PC-3 (cell line): Measurements from ENCODE around the gene ITGA1. TPM values are rescaled to one million over a fixed set of nuclear protein-coding genes. Genes with fewer than 3 reads are reported as not detected.

ENCODE experiments used
- ATAC-seq: fragments of 200-7000 bp; cut with Tn5 transposase; 2 replicates; pipeline ENCODE4 v1.9.1; 2020; ENCODE audit warnings: mild to moderate bottlenecking, moderate library complexity
- BruUV-seq: library from RNA; stranded (reverse); fragments of 400-500 nt; replicated peaks from 2 replicates; lab custom pipeline; 2021; lab: Mats Ljungman, UMichigan
- CTCF ChIA-PET: fragments of 300-600 bp; sonication (Branson Sonifier 250); formaldehyde crosslinking; loops from one replicate; lab custom pipeline; 2022; ENCODE audit warnings: antibody characterized with exemption; lab: Charles Lee
- POLR2A ChIA-PET: fragments of 300-600 bp; sonication (Branson Sonifier 250); formaldehyde crosslinking; loops from one replicate; lab custom pipeline; 2022; ENCODE audit warnings: antibody characterized with exemption; ENCODE audit not compliant: unreplicated experiment; lab: Charles Lee
- DNase-seq: peaks from one replicate; pipeline ENCODE4 v3.0.0-alpha.2; 2015
- H2AFZ ChIP-seq: fragments of 300-600 bp; sonication (generic); 2 replicates; pipeline ENCODE4 v1.6.0; 2016; ENCODE audit warnings: antibody characterized with exemption, low read length
- H3F3A ChIP-seq: fragments of 300-600 bp; sonication (generic); one replicate; pipeline ENCODE4 v1.6.0; 2017; ENCODE audit warnings: antibody characterized with exemption, low read length, control low read depth, mild to moderate bottlenecking; ENCODE audit not compliant: unreplicated experiment
- H3K27ac ChIP-seq: fragments of 300-600 bp; sonication (generic); 2 replicates; pipeline ENCODE4 v1.5.1; 2016; ENCODE audit warnings: mild to moderate bottlenecking, low read length
- H3K27me3 ChIP-seq: fragments of 300-600 bp; sonication (generic); 2 replicates; pipeline ENCODE4 v1.6.1; 2016; ENCODE audit warnings: low read length, mixed read lengths
- H3K36me3 ChIP-seq: fragments of 300-600 bp; sonication (generic); 2 replicates; pipeline ENCODE4 v1.6.1; 2016; ENCODE audit warnings: low read depth, mixed run types, low read length, mixed read lengths
- H3K4me1 ChIP-seq: fragments of 300-600 bp; sonication (generic); 2 replicates; pipeline ENCODE4 v1.5.1; 2016; ENCODE audit warnings: low read length; ENCODE audit not compliant: insufficient read depth
- H3K4me2 ChIP-seq: fragments of 300-600 bp; sonication (generic); 2 replicates; pipeline ENCODE4 v1.6.0; 2016; ENCODE audit warnings: low read length
- H3K4me3 ChIP-seq: fragments of 300-600 bp; sonication (generic); 2 replicates; pipeline ENCODE4 v1.5.1; 2016; ENCODE audit warnings: mild to moderate bottlenecking, low read length, mixed read lengths
- H3K79me2 ChIP-seq: fragments of 300-600 bp; sonication (generic); 2 replicates; pipeline ENCODE4 v1.6.1; 2017; ENCODE audit warnings: low read length, mixed read lengths
- H3K9ac ChIP-seq: fragments of 300-600 bp; sonication (generic); 2 replicates; pipeline ENCODE4 v1.6.0; 2016; ENCODE audit warnings: mild to moderate bottlenecking, low read length
- H3K9me2 ChIP-seq: fragments of 300-600 bp; sonication (generic); replicated peaks from 2 replicates; pipeline ENCODE4 v1.6.1; 2016; ENCODE audit warnings: mixed run types, low read length, mixed read lengths
- H3K9me3 ChIP-seq: fragments of 300-600 bp; sonication (generic); 2 replicates; pipeline ENCODE4 v1.6.1; 2016; ENCODE audit warnings: low read length, mixed read lengths
- H4K20me1 ChIP-seq: fragments of 300-600 bp; sonication (generic); 2 replicates; pipeline ENCODE4 v1.6.1; 2016; ENCODE audit warnings: low read length, mixed read lengths
- CTCF ChIP-seq: fragments of 300-600 bp; sonication (generic); conservative IDR thresholded peaks from 2 replicates; pipeline ENCODE4 v1.5.1; 2017; ENCODE audit warnings: antibody characterized with exemption, low read depth, mild to moderate bottlenecking, low read length
- EZH2 ChIP-seq: fragments of 300-600 bp; sonication (generic); IDR thresholded peaks from one replicate; pipeline ENCODE4 v1.6.1; 2017; ENCODE audit warnings: antibody characterized with exemption, mild to moderate bottlenecking, low read length; ENCODE audit not compliant: unreplicated experiment
- EZH2phosphoT487 ChIP-seq: fragments of 300-600 bp; sonication (generic); IDR thresholded peaks from 2 replicates; pipeline ENCODE4 v1.6.1; 2018; ENCODE audit warnings: mild to moderate bottlenecking, antibody characterized with exemption, low read length, borderline replicate concordance
- intact Hi-C: fragments of 100-400 bp; cut with micrococcal nuclease; formaldehyde crosslinking; loops from 2 replicates; pipeline ENCODE4 v1.9.0; 2023
- total RNA-seq: library from RNA; depleted of rRNA; stranded (reverse); fragments of >200 nt; gene quantifications from 2 replicates; pipeline ENCODE4 v1.2.3, GENCODE V29; 2014

ITGA1 gene
- total RNA-seq, 1 experiment from 2014 or later = 4.7 TPM

GRCh38 chr5:52977264-52977897, 189.7 kb downstream of the ITGA1 start:
- no peak overlapping the region for H3K4me3 ChIP-seq

GRCh38 chr5:52981507-52981906, 193.8 kb downstream of the ITGA1 start:
- Histone ChIP-seq H3K4me3 (no peak overlapping the region), H3F3A (no peaks in the 10 kb centered on the region), H4K20me1 (no peaks in the 10 kb centered on the region), H3K27ac (no peak overlapping the region), H3K4me2 (no peak overlapping the region), H3K9ac (no peak overlapping the region), H3K9me2 (no peaks in the 10 kb centered on the region), H3K9me3 (no peaks in the 10 kb centered on the region), H3K36me3 (no peaks in the 10 kb centered on the region), H3K27me3 (no peaks in the 10 kb centered on the region), H3K4me1 (peaks cover 29% of the 10 kb centered on the region), H3K79me2 (0 out of 2 replicates have a peak, but pooled peaks cover 4% of the 10 kb centered on the region), H2AFZ (no peak overlapping the region)
- CTCF ChIA-PET = no interaction called here
- ATAC-seq = no peak
- DNase-seq = no peak
- BruUV-seq = no TSS peak
- TF ChIP-seq EZH2 (no peak), EZH2phosphoT487 (no peak), CTCF (no peak)
- POLR2A ChIA-PET = no interaction called here
- intact Hi-C loops = loop anchor here (10.0 kb wide), 1 partner anchor 197 kb away; the partner anchor contains the start of genes ITGA1 and PELO

More at GRCh38 chr5:52977264-52977897, 189.7 kb downstream of the ITGA1 start:
- Histone ChIP-seq H4K20me1 (no peaks in the 10 kb centered on the region), H3K4me1 (no peaks in the 10 kb centered on the region), H2AFZ (no peak overlapping the region), H3K27me3 (no peaks in the 10 kb centered on the region), H3K27ac (no peak overlapping the region), H3K36me3 (no peaks in the 10 kb centered on the region), H3F3A (no peaks in the 10 kb centered on the region), H3K9ac (no peak overlapping the region), H3K9me2 (no peaks in the 10 kb centered on the region), H3K9me3 (no peaks in the 10 kb centered on the region), H3K79me2 (no peaks in the 10 kb centered on the region), H3K4me2 (no peak overlapping the region)
- no peak for TF ChIP-seq EZH2
- TF ChIP-seq CTCF = no peak
- TF ChIP-seq EZH2phosphoT487 = no peak
- intact Hi-C loops = no loop called here
- POLR2A ChIA-PET = no interaction called here
- ATAC-seq = no peak
- CTCF ChIA-PET = no interaction called here
- BruUV-seq = no TSS peak
- no peak for DNase-seq
